ENCODE results near the gene MYO5B.

DNA sequence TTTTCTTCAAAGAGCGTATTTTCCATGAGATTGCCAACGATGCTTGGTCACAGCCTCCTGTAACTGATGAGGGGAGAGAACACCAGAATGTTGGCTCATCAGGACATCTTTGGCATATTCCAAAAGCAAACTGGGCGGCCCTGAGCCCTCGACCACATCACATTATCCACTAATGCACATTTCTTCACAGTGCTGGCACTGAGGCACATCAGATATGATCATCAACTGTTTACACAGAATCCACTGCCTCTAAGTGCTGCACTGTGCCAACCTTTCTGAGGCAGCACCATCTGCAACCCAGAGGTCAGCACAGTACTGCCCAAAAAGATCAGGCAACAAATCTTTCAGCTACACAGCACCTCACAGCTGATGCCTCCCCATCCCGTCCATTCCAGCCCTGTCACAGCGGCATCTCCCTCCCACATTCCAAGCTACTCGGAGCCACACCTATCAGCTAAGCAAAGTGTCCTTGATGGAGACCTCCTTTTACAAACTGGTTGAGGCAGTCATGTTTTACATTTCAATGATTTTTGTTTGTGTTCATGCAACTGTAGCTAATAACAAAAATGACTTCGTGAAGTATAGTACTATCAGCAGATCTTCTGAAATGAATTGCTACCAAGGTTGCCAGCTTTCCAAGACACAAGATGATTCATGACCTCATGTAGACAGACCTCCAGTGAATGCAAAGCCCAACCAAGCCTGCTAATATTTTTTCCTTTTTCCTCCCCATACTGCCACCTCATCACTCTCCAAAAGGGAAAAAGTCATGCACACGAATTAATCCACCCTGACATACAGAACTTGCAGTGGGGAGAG, 32.3 kb downstream of the MYO5B start:
- TF ChIP-seq, protein P1, sequence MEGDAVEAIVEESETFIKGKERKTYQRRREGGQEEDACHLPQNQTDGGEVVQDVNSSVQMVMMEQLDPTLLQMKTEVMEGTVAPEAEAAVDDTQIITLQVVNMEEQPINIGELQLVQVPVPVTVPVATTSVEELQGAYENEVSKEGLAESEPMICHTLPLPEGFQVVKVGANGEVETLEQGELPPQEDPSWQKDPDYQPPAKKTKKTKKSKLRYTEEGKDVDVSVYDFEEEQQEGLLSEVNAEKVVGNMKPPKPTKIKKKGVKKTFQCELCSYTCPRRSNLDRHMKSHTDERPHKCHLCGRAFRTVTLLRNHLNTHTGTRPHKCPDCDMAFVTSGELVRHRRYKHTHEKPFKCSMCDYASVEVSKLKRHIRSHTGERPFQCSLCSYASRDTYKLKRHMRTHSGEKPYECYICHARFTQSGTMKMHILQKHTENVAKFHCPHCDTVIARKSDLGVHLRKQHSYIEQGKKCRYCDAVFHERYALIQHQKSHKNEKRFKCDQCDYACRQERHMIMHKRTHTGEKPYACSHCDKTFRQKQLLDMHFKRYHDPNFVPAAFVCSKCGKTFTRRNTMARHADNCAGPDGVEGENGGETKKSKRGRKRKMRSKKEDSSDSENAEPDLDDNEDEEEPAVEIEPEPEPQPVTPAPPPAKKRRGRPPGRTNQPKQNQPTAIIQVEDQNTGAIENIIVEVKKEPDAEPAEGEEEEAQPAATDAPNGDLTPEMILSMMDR (IDR thresholded peaks at IDR 0.05; ENCODE audit: poor library complexity): no peak
- TF ChIP-seq EZH2 (IDR thresholded peaks at IDR 0.05; ENCODE audit: borderline replicate concordance): no peak
- no peak for TF ChIP-seq EZH2phosphoT487 (IDR thresholded peaks at IDR 0.05; ENCODE audit: low read depth, severe bottlenecking, unreplicated experiment)

Measured in hepatocyte (in vitro differentiated cells).